Adrenal gland (tissue), 5 donors: Measurements from ENCODE around the gene NR1D2.
"Not testable (repeated sequence)": the region's sequence is repeated elsewhere in the genome, so short reads cannot be mapped to it uniquely, and the experiment has no call there.

ENCODE experiments used
- POLR2A ChIP-seq, 2 donors: fragments of 450-650 bp; IDR thresholded peaks; one replicate each; pipeline ENCODE4 v1.6.1; 2017; ENCODE audit warnings: antibody characterized with exemption in 2 of 2, mild to moderate bottlenecking in 2 of 2, moderate library complexity in 1 of 2
- TF ChIP-seq, protein P1 (sequence below), 6 experiments: fragments of 450-650 bp in 4 of 6; fragments of 200-600 bp in 2 of 6; sonication (generic) in 1 of 6; IDR thresholded peaks; 1 replicate in 5 of 6; 2 replicates in 1 of 6; pipeline versions ENCODE4 v1.5.1 to v1.8.0; 2016 to 2021; ENCODE audit warnings: antibody characterized with exemption in 6 of 6, mild to moderate bottlenecking in 2 of 6, moderate library complexity in 1 of 6
- donor health status: DM: no; HTN: no; CAD: no.

DNA sequence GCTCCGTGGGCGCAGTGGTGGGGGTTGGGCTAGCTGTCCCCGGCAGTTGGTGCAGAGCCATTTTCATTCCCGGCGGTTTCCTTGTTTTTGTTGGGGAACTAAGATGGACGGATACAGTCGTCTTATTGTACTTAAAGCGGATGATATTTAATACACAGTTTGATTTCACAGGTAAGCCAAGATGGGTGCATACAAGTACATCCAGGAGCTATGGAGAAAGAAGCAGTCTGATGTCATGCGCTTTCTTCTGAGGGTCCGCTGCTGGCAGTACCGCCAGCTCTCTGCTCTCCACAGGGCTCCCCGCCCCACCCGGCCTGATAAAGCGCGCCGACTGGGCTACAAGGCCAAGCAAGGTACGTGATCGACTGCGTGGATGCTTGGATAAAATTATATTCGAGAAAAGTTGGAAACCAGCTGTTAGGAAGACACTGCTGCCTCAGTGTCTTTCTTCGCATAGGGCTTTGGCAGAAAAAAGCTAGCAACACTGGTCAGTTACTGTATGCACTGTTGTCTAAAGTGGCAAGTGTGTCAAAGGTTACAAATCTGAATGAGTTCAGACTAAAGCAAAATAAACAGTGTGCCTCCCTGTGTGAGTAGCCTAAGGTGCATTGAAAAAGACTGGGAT lies 27.3 kb upstream of the NR1D2 start:
- TF ChIP-seq POLR2A (IDR thresholded peaks at IDR 0.05) = not testable (repeated sequence)
- TF ChIP-seq, protein P1, sequence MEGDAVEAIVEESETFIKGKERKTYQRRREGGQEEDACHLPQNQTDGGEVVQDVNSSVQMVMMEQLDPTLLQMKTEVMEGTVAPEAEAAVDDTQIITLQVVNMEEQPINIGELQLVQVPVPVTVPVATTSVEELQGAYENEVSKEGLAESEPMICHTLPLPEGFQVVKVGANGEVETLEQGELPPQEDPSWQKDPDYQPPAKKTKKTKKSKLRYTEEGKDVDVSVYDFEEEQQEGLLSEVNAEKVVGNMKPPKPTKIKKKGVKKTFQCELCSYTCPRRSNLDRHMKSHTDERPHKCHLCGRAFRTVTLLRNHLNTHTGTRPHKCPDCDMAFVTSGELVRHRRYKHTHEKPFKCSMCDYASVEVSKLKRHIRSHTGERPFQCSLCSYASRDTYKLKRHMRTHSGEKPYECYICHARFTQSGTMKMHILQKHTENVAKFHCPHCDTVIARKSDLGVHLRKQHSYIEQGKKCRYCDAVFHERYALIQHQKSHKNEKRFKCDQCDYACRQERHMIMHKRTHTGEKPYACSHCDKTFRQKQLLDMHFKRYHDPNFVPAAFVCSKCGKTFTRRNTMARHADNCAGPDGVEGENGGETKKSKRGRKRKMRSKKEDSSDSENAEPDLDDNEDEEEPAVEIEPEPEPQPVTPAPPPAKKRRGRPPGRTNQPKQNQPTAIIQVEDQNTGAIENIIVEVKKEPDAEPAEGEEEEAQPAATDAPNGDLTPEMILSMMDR (IDR thresholded peaks at IDR 0.05) = not testable (repeated sequence)
